KOPT-K1 (cell line): Measurements from ENCODE around the gene SIRT4.
A peak's percentile ranks its signal among the peaks of the same experiment; 100 is the strongest.

ENCODE experiments used
- H3K27ac ChIP-seq: fragments of 200-600 bp; sonication (generic); 2 replicates; pipeline ENCODE4 v1.5.1; 2016; ENCODE audit warnings: antibody characterized with exemption, mild to moderate bottlenecking, low read depth, low read length; ENCODE audit not compliant: poor library complexity, severe bottlenecking
- H3K36me3 ChIP-seq: fragments of 200-600 bp; sonication (generic); 2 replicates; pipeline ENCODE4 v1.5.1; 2017; ENCODE audit warnings: antibody characterized with exemption, mild to moderate bottlenecking, low read length, moderate library complexity; ENCODE audit not compliant: insufficient read depth
- H3K9me3 ChIP-seq: fragments of 200-600 bp; sonication (generic); 2 replicates; pipeline ENCODE4 v1.5.1; 2017; ENCODE audit warnings: antibody characterized with exemption, low read length, mild to moderate bottlenecking; ENCODE audit not compliant: insufficient read depth, poor library complexity, severe bottlenecking

Gene SIRT4

DNA sequence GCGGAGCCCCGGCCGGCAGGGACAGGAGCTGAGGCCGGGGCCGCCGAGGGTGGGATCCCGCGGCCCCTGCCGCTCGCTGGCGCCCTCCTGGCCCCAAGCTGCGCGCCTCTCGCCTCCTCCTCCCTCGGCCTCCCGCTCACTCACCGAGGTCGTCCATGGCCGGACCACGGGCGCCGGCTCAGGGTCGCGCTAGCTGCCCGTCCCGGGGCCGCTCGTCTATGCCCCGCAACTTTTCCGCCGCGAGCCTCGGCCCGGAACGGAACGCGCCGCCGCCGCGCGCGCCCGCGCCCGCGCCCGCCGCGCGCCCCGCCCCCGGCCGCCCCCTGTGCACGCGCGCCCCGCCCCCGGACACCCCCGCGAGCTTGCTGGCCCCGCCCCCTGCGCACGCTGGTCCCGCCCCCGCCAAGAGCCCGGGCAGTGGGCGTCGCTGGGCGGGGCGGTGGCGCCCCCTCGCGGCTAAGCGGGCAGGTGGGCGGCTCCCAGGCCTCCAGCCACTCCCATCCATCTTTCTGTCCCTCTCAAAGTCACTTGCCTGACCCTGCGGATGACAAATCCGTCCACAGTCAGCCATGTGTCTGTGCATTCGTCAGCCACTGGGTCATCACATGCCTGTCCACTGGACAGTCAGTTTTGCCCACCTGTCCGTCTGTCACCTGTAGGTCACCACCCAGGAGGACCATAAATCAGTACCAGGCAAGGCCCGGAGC, 36.5 kb upstream of the SIRT4 start, which contains the start of gene PXN:
PXN (minus strand) TSS at position 258 of the 707 bp plus-strand sequence; CDS start at position 157, 101 bp downstream.
- Histone ChIP-seq H3K36me3 (no peaks in the 10 kb centered on the region), H3K9me3 (no peaks in the 10 kb centered on the region), H3K27ac (no peak within 1 kb of the TSS)

DNA sequence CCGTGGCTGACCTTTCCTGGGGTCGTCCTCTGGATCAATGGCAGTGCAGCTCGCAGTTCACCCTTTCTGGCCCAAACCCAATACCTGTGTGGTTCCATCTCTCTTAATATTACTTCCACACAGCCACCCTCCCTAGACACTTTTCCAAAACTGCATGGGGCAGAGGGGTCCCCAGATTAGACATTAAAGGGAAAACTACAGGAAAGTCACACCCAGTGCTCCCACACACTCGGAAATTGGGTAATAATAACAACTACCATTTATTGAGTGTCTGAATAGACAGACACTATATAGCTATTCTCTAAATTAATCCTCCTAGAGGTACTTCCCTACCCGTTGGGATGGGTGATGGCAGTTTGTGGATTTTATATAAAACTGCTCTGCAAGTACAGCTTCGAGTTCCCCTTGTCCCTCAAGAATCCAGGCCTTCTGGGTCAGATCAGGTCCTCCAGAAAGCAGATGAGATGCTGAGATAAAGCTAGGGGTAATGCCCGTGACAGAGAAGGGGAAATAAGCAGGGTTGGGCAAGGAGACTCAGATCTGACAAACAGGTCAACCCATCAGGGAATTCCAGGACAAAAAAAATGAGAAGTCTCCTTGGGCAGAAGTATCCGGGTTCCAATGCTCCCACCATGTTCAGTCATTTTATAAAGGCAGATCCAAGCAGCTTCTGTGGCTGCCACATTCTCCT, 35.8 kb upstream of the SIRT4 start:
- Histone ChIP-seq H3K9me3 (no peaks in the 10 kb centered on the region), H3K36me3 (no peaks in the 10 kb centered on the region), H3K27ac (no peak overlapping the region)

DNA sequence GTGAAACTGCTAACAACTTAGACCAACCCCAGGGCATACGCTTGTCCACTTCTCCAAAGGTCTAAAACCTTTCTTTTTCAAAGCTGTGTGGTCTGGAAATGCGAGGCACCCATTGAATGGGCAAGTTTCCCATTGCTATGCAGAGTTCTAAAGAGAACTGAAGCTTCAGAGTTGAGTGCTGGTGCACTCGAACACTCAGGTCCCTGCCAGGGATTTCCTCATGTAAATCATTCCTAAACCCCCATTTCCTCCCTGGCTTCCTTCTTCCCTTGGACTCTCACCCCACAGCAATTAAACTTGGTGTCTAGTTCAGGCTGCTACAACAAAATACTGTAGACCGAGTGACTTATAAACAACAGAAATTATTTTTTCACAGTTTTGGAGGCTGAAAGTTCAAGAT, 34.4 kb upstream of the SIRT4 start:
- H3K36me3 ChIP-seq, result no peaks in the 10 kb centered on the region
- H3K27ac ChIP-seq, result no peak overlapping the region
- H3K9me3 ChIP-seq, result no peaks in the 10 kb centered on the region

DNA sequence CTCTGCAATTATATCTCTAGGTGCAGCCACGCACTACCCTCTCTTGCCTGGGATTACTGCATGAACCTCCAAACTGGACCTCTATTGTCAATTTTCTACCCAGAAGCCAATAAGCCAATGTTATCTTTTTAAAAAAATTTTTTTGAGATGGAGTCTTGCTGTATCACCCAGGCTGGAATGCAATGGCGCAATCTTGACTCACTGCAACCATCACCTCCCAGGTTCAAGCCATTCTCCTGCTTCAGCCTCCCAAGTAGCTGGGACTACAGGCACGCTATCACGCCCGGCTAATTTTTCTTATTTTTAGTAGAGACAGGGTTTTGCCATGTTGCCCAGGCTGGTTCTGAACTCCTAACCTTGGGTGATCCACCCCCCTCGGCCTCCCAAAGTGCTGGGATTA, 25.4 kb upstream of the SIRT4 start:
- Histone ChIP-seq H3K9me3 (peaks cover 9% of the 10 kb centered on the region), H3K27ac (no peak overlapping the region), H3K36me3 (no peaks in the 10 kb centered on the region)

DNA sequence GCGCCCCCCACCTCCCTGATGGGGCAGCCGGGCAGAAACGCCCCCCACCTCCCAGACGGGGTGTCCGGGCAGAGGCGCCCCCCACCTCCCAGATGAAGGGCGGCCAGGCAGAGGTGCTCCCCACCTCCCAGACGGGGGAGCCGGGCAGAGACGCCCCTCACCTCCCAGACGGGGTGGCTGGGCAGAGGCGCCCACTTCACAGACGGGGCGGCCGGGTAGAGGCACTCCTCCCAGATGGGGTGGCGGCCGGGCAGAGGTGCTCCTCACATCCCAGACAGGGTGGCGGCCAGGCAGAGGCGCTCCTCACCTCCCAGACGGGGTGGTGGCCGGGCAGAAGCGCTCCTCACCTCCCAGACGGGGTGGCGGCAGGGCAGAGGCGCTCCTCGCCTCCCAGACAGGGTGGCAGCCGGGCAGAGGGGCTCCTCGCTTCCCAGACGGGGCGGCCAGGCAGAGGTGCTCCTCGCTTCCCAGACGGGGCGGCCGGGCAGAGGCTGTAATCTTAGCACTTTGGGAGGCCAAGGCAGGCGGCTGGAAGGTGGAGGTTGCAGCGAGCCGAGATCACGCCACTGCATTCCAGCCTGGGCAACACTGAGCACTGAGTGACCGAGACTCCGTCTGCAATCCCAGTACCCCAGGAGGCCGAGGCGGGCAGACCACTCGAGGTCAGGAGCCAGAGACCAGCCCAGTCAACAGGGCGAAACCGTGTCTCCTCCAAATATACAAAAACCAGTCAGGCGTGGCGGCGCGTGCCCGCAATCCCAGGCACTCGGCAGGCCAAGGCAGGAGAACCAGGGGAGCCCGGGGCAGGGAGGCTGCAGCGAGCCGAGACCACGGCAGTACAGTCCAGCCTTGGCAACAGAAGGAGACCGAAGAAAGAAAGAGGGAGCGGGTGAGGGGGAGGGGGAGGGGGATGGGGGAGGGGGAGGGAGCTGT, 23.7 kb upstream of the SIRT4 start:
- no peak overlapping the region for H3K27ac ChIP-seq
- peaks cover 9% of the 10 kb centered on the region for H3K9me3 ChIP-seq
- no peaks in the 10 kb centered on the region for H3K36me3 ChIP-seq

DNA sequence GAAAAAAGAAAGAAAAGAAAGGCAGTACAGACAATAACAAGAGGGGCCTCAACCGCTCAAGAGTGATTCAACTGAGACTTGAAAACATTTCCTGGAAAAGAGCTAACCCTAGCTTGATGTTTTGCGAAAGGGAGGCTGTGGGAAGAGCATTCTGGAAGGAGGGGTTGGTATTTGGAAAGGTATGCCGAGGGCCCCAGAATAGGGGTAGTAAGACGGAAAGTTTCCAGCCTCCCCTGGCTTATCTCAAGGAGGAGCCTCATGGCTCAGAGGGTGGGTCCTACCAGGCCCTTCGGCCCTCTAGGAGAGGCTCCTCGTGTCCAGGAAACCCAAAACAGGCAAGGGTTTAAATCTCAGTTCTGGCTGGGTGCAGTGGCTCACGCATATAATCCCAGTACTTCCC, 18.8 kb upstream of the SIRT4 start:
- no peaks in the 10 kb centered on the region for H3K36me3 ChIP-seq

DNA sequence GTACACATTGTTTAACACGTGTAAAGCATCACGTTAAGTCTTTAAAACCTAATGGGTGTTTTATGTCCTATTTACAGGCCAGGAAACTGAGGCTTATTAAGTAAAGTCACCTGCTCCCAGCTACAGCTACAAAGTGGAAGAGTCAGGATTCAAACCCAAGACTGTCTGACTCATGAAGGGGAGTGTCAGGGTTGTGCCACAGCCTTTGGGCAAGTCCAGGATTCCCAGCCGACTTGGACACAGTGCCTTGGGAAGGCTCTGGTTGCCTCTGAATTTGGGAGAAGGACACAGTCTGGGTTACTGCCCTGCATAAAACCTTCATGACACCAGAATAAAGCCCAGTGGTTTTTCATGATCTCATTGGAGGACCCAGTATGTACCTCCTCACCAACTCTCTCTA, 17.7 kb upstream of the SIRT4 start:
- H3K36me3 ChIP-seq, result no peaks in the 10 kb centered on the region
- H3K27ac ChIP-seq, result no peak overlapping the region
- no peaks in the 10 kb centered on the region for H3K9me3 ChIP-seq

More for the DNA sequence above, 18.8 kb upstream of the SIRT4 start:
- Histone ChIP-seq H3K27ac (no peak overlapping the region), H3K9me3 (peaks cover 5% of the 10 kb centered on the region)

DNA sequence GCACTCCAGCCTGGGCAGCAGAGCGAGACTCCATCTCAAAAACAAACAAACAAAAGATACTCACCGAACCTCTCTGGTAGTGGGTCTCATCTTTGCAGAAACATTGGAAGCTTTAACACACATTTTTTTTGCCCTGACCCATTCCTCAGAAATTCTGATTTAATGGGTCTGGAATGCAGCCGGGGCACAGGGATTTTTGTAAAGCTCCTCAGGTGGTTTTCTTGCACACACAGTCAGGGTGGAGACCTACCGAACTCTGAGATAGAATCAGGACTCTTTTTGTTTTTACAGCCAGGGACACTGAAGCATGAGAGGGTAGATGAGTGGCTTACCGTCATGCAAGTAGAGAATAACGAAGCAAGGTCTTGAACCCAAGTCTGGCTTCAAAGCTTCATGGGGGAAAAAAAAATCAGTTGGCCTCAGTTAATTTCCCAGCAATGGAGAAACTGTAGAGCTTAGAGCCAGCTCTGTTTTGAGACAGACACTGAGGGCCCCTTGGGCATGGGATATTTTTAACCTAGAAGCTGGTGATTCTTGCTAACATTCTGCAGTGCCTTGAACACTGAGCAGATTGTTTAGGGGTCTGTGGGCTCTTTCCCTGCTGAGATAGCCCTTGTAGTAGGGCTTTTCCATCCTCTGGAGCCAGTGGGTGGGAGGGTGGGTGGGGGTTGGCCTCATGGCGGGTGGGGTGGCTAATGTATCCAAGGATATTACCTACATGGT, 15.2 kb upstream of the SIRT4 start:
- no peaks in the 10 kb centered on the region for H3K9me3 ChIP-seq
- no peak overlapping the region for H3K27ac ChIP-seq
- H3K36me3 ChIP-seq, result no peaks in the 10 kb centered on the region

DNA sequence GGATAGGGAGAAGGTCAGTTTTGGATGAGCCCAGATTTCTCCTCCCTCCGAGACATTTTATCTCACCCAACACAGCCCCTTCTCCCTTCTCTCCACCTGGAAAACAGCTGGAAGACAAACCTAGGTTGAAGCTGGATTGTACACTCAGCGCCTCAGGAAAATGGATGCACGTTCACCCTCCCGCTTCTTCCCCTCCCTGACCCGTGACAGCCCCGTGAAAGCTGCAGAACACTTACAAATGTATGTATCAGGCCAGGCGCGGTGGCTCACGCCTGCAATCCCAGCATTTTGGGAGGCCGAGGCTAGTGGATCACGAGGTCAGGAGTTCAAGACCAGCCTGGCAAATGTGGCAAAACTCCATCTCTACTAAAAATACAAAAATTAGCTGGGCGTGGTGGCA, 14.6 kb upstream of the SIRT4 start:
- H3K36me3 ChIP-seq, result no peaks in the 10 kb centered on the region
- no peaks in the 10 kb centered on the region for H3K9me3 ChIP-seq
- H3K27ac ChIP-seq, result no peak overlapping the region

DNA sequence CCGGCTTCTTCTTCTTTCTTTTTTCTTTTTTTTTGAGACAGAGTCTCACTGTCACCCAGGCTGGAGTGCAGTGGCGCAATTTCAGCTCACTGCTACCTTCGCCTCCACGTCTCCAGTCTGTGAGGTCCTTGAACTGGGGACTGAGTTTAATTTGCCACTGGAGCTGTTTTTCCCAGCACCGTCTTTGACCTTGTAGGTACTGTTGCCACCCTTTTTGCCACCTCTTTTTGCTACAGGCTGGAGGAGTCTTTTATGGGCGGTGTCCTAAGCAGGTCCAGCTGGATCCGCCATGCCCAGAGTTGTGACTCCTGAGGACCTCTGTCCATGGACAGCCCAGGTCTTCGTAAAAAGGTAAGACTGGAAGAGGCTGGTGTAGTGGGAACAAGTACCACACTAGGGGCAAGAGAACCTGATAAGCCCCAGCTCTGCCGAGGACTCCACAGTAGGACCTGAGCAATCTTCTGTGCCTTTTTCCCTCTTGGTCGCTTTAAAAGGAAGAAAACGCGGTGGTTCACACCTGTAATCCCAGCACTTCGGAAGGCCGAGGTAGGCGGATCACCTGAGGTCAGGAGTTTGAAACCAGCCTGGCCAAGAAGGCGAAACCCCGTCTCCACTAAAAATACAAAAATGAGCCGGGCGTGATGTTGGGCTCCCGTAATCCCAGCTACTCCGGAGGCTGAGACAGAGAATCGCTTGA, 11.4 kb upstream of the SIRT4 start:
- Histone ChIP-seq H3K9me3 (no peaks in the 10 kb centered on the region), H3K36me3 (no peaks in the 10 kb centered on the region), H3K27ac (peak overlapping the region; percentile 1)

DNA sequence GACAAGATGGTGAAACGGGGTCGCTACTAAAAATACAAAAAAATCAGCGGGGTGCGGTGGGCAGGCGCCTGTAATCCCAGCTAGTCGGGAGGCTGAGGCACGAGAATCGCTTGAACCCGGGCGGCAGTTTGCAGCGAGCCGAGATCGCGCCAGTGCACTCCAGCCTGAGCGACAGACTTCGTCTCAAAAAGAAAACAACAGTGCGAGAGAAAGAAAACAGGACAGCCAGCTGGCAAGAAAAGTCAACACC, 9.8 kb upstream of the SIRT4 start:
- Histone ChIP-seq H3K9me3 (no peaks in the 10 kb centered on the region), H3K27ac (peak overlapping the region; percentile 93), H3K36me3 (no peaks in the 10 kb centered on the region)

DNA sequence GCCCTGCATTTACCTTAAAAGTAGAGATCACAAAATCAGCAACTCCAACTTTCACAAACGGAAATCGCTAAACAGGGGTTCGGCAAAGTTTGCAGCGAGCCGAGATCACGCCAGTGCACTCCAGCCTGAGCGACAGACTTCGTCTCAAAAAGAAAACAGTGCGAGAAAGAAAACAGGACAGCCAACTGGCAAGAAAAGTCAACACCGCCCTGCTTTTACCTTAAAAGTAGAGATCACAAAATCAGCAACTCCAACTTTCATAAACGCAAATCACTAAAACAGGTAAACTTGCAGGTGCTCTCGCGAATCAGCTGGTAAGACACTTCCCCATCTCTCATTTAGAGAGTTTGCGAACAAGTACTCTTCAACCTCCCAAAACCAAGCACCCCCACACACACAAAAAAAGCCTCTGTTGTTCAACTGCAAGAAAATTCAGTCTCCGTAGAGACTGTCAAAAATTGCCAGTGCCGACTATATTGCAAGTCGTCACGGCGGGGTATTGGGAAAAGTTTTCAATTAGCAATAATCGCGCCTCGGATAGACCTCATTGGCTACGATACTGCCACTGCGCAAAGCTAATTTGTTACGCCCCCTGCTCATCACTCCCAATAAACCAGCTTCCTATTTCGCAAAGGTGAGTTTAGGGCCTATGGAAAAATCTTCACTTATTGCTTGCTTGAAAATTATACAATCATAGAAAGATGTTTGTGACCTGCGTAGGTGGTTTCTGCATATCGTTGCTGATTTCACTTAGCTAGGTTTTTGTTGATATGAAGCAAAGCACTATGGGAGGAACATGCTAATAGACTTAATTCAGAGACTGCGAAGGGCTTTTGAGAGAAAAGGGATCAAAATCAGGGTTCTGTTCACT, 9.2 kb upstream of the SIRT4 start, which contains the start of gene RNU4-1:
RNU4-1 (minus strand) TSS at position 577 of the 871 bp plus-strand sequence.
- Histone ChIP-seq H3K9me3 (no peaks in the 10 kb centered on the region), H3K27ac (peak within 1 kb of the TSS; percentile 93), H3K36me3 (no peaks in the 10 kb centered on the region)

DNA sequence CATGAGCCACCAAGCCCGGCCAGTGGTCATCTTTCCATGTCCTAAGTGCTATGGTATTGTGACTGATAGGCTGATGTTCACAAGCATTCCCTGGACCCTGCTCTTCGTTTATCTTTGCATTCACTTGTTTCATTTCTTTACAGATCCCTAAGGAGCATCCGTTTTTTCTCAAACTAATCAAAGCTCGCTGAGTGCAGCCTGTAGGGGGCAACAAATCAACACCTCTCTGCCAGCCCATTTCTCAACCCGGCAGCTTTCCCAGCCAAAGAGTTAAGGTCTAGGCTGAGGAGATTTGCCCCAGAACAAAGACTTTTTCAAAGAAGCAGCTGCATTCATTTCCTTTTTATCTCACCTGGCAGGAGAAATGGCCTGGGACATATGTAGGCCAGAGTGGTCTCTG, 12.1 kb downstream of the SIRT4 start:
- Histone ChIP-seq H3K27ac (no peak overlapping the region), H3K9me3 (no peaks in the 10 kb centered on the region), H3K36me3 (no peaks in the 10 kb centered on the region)
